ENCODE results near the gene PHC1.

DNA sequence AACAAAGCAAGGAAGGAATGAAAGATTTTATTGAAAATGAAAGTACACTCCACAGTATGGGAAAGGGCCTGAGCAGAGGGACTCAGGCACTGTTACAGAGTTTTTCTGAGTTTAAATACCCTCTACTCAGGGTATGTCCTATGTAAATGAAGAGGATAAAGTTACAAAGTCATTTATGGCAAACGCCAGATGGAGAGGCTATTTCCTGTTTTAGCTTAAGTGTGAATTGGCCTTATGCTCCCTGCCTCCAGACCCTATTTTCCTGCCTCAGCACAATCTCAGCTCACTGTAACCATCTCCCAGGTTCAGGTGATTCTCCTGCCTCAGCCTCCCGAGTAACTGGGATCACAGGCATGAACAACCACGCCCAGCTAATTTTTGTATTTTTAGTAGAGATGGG lies 6.8 kb upstream of the PHC1 start:
- TF ChIP-seq, protein P1, sequence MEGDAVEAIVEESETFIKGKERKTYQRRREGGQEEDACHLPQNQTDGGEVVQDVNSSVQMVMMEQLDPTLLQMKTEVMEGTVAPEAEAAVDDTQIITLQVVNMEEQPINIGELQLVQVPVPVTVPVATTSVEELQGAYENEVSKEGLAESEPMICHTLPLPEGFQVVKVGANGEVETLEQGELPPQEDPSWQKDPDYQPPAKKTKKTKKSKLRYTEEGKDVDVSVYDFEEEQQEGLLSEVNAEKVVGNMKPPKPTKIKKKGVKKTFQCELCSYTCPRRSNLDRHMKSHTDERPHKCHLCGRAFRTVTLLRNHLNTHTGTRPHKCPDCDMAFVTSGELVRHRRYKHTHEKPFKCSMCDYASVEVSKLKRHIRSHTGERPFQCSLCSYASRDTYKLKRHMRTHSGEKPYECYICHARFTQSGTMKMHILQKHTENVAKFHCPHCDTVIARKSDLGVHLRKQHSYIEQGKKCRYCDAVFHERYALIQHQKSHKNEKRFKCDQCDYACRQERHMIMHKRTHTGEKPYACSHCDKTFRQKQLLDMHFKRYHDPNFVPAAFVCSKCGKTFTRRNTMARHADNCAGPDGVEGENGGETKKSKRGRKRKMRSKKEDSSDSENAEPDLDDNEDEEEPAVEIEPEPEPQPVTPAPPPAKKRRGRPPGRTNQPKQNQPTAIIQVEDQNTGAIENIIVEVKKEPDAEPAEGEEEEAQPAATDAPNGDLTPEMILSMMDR (IDR thresholded peaks at IDR 0.05; ENCODE audit: borderline replicate concordance, extremely low read depth, low read length, poor library complexity, severe bottlenecking) = no peak
- no peak for TF ChIP-seq EZH2 (IDR thresholded peaks at IDR 0.05; ENCODE audit: borderline replicate concordance, low read depth, low read length, severe bottlenecking)

All from DND-41 (cell line).